Caki2 (cell line): ENCODE data around the gene EMILIN3. TPM values are rescaled to one million over a fixed set of nuclear protein-coding genes. Genes with fewer than 3 reads are reported as not detected.

Experiments used
- total RNA-seq: library from RNA; depleted of rRNA; stranded (reverse); fragments of >200 nt; shearing (Covaris generic); gene quantifications from 2 replicates; pipeline ENCODE4 v1.2.3, GENCODE V29; 2014; ENCODE audit warnings: low replicate concordance; rRNA removed

Gene EMILIN3
- total RNA-seq, 1 experiment from 2014 or later: not detected

Other genes with a start within 250 kb of the EMILIN3 start
- gene PLCG1, start 229.3 kb downstream of the EMILIN3 start, total RNA-seq: 37.6 and 80.0 TPM in 2 replicates
- gene ZHX3, start 49.1 kb downstream of the EMILIN3 start, total RNA-seq: 3.5 and 5.9 TPM in 2 replicates
- 7.2 and 13.9 TPM in 2 replicates for gene LPIN3, start 26.0 kb downstream of the EMILIN3 start, total RNA-seq